ENCODE measurements around the gene CCT7. TPM values are rescaled to one million over a fixed set of nuclear protein-coding genes. Genes with fewer than 3 reads are reported as not detected.

The CCT7 gene
- total and polyA plus RNA-seq, 11 donors, result 156 to 328 (median 200) TPM

DNA sequence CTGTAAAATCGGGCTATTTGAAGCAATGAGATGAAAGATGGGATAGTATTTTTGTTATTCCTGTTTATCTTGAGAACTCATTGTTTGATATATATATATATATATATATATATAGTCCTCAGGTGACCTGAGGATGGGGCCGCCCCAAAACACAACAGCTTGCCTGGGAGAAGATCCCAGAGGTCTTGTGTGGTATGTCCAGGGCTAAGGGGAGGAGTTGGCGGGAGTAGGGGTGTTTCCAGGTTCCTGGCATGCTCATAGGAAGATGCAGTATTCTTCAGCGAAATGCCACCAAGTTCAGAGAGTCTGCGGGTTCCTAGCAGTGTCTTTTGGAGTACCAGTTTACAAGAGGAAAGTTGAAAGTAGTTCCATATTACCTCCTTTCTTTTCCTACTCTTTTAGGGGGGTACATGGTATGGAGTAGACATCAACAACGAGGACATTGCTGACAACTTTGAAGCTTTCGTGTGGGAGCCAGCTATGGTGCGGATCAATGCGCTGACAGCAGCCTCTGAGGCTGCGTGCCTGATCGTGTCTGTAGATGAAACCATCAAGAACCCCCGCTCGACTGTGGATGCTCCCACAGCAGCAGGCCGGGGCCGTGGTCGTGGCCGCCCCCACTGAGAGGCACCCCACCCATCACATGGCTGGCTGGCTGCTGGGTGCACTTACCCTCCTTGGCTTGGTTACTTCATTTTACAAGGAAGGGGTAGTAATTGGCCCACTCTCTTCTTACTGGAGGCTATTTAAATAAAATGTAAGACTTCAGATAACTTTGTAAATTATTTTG lies 18.3 kb downstream of the CCT7 start:
- WGBS, 4 donors, result 89 to 91% (median 90%) methylated on average over 17 of the region's 17 CpGs
- Histone ChIP-seq H3K4me3 (no peak overlapping the region), H3K27me3 (no peaks in the 10 kb centered on the region), H3K36me3 (peaks cover 3 to 81% (median 75%) of the 10 kb centered on the region in 9 donors), H3K27ac (no peak overlapping the region), H3K4me1 (no peaks in the 10 kb centered on the region), H3K9me3 (no peaks in the 10 kb centered on the region)
- no peak for TF ChIP-seq POLR2A (IDR thresholded peaks at IDR 0.05)
- TF ChIP-seq, protein P1, sequence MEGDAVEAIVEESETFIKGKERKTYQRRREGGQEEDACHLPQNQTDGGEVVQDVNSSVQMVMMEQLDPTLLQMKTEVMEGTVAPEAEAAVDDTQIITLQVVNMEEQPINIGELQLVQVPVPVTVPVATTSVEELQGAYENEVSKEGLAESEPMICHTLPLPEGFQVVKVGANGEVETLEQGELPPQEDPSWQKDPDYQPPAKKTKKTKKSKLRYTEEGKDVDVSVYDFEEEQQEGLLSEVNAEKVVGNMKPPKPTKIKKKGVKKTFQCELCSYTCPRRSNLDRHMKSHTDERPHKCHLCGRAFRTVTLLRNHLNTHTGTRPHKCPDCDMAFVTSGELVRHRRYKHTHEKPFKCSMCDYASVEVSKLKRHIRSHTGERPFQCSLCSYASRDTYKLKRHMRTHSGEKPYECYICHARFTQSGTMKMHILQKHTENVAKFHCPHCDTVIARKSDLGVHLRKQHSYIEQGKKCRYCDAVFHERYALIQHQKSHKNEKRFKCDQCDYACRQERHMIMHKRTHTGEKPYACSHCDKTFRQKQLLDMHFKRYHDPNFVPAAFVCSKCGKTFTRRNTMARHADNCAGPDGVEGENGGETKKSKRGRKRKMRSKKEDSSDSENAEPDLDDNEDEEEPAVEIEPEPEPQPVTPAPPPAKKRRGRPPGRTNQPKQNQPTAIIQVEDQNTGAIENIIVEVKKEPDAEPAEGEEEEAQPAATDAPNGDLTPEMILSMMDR (IDR thresholded peaks at IDR 0.05), result no peak
- intact Hi-C loops (cut with DNase I), result no loop called here
- ATAC-seq (no peak), DNase-seq (no peak)

DNA sequence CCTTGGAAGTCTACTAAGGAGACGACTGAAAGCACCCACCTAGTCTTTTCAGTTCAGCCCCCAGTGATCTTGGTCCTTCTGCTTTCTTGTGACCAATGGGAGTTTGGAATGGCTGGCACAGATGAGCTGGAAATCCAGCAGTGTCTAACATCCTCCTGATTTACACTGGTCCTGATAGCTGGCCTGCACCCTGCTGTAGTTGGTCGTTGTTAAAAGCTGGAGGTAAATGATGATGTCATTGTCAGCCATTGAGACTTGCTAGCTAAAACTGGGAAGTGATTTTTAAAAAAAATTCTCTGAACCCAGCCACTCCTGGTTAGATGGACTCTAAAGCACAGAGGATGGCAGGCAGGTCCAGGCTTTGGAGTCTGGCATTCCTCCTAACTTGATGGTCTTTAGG lies 19.3 kb downstream of the CCT7 start:
- DNase-seq (no peak), ATAC-seq (no peak)
- peaks cover 0 to 71% (median 66%) of the 10 kb centered on the region in 9 donors for H3K36me3 ChIP-seq
- H3K9me3 ChIP-seq, result no peaks in the 10 kb centered on the region
- TF ChIP-seq, protein P1 (IDR thresholded peaks at IDR 0.05), result no peak
- no peak for TF ChIP-seq POLR2A (IDR thresholded peaks at IDR 0.05)
- H3K27ac ChIP-seq, result no peak overlapping the region
- no peak overlapping the region for H3K4me3 ChIP-seq
- no peaks in the 10 kb centered on the region for H3K27me3 ChIP-seq
- no peaks in the 10 kb centered on the region for H3K4me1 ChIP-seq
- intact Hi-C loops (cut with DNase I), result no loop called here
- 38 to 69% (median 57%) methylated on average over 2 of the region's 2 CpGs for WGBS, 4 donors

DNA sequence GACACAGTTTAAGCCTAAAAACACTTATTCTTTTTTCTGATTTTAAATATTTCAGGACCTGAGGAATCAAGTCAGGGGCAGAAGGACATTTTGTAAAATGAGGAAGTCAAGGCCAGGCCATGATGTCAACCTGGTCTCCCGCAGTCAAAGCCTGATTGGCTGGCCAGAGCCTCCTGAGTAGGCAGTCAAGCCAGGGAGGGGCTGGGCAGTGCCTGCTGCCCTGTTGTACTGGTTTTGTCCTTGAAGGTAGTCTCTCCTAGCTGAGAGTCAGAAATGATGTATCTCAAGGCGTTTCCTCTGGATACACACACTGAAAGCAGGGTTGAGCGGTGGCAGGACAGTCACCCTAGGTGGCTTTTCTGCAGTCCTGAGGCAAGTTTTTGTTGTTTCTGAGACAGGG lies 19.8 kb downstream of the CCT7 start:
- DNase-seq (no peak), ATAC-seq (no peak)
- H3K36me3 ChIP-seq, result peaks cover 0 to 66% (median 61%) of the 10 kb centered on the region in 9 donors
- H3K4me3 ChIP-seq, result no peak overlapping the region
- 86 to 94% (median 90%) methylated on average over 3 of the region's 3 CpGs for WGBS, 4 donors
- TF ChIP-seq, protein P1 (IDR thresholded peaks at IDR 0.05), result no peak
- no peak for TF ChIP-seq POLR2A (IDR thresholded peaks at IDR 0.05)
- no peaks in the 10 kb centered on the region for H3K27me3 ChIP-seq
- intact Hi-C loops (cut with DNase I), result no loop called here
- H3K9me3 ChIP-seq, result no peaks in the 10 kb centered on the region
- no peak overlapping the region for H3K27ac ChIP-seq
- no peaks in the 10 kb centered on the region for H3K4me1 ChIP-seq

DNA sequence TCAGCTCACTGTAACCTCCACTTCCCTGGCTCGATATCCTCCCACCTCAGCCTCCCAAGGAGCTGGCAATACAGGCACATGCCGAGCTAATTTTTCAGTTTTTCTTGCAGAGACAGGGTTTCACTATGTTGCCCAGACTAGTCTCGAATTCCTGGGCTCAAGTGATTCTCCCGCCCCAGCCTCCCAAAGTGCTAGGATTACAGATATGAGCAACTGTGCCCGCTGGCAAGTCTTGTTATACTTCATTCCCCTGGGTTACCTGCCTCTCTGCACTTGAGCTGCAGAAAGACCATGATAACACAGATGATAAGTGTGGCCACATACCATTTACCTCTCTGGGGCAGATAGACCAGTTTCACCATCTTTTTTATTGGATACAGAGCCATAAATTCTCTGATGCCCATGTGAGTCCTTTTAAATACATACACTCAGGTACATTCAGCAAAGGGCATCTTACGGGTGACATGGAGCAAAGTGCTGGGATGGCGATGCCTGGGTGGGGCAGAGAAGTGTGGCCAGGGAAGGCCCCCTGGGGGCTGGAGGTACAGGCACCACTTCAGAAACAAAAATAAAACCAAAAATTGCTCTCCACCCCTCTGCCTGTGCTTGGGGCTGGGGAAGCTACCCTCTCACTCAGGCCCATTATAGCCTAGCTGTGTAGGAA lies 20.4 kb downstream of the CCT7 start:
- ATAC-seq (no peak), DNase-seq (no peak)
- no peaks in the 10 kb centered on the region for H3K9me3 ChIP-seq
- TF ChIP-seq, protein P1 (IDR thresholded peaks at IDR 0.05), result no peak
- no peak for TF ChIP-seq POLR2A (IDR thresholded peaks at IDR 0.05)
- H3K4me1 ChIP-seq, result no peaks in the 10 kb centered on the region
- H3K36me3 ChIP-seq, result peaks cover 0 to 61% (median 55%) of the 10 kb centered on the region in 9 donors
- intact Hi-C loops (cut with DNase I), result no loop called here
- H3K27ac ChIP-seq, result no peak overlapping the region
- H3K4me3 ChIP-seq, result no peak overlapping the region
- 93 to 98% (median 95%) methylated on average over 7 of the region's 7 CpGs for WGBS, 4 donors
- H3K27me3 ChIP-seq, result no peaks in the 10 kb centered on the region
